Spleen (tissue), 11 donors: ENCODE results near the gene LSAMP. TPM values are rescaled to one million over a fixed set of nuclear protein-coding genes. Genes with fewer than 3 reads are reported as not detected.

Source experiments
- DNase-seq: peaks from one replicate; pipeline ENCODE4 v3.0.0-alpha.2; 2020
- H3K27ac ChIP-seq, 8 donors: fragments of 200-600 bp; sonication (generic) in 7 of 8; 1 replicate in 4 of 8; 2 replicates in 4 of 8; pipeline versions ENCODE4 v1.5.0 to v1.8.0; 2016 to 2021; ENCODE audit warnings: inconsistent platforms in 4 of 8, mild to moderate bottlenecking in 4 of 8, moderate library complexity in 1 of 8
- H3K27me3 ChIP-seq, 7 donors: fragments of 200-600 bp; sonication (generic) in 6 of 7; replicated peaks in 1 of 7; 1 replicate in 4 of 7; 2 replicates in 3 of 7; pipeline versions ENCODE4 v1.5.0 to v1.8.0; 2016 to 2021; ENCODE audit warnings: inconsistent platforms in 3 of 7, mild to moderate bottlenecking in 1 of 7
- H3K36me3 ChIP-seq, 6 donors: fragments of 200-600 bp; sonication (generic) in 5 of 6; 1 replicate in 4 of 6; 2 replicates in 2 of 6; pipeline versions ENCODE4 v1.5.0 to v1.8.0; 2016 to 2021; ENCODE audit warnings: inconsistent platforms in 2 of 6
- H3K4me1 ChIP-seq, 6 donors: fragments of 200-600 bp; sonication (generic) in 5 of 6; 1 replicate in 3 of 6; 2 replicates in 3 of 6; pipeline versions ENCODE4 v1.5.0 to v1.8.0; 2016 to 2021; ENCODE audit warnings: inconsistent platforms in 3 of 6
- H3K4me3 ChIP-seq, 8 donors: fragments of 200-600 bp; sonication (generic) in 7 of 8; 1 replicate in 4 of 8; 2 replicates in 4 of 8; pipeline versions ENCODE4 v1.5.0 to v1.8.0; 2016 to 2021; ENCODE audit warnings: inconsistent platforms in 4 of 8, mild to moderate bottlenecking in 4 of 8, moderate library complexity in 2 of 8
- H3K9me3 ChIP-seq, 8 donors: fragments of 200-600 bp; sonication (generic) in 7 of 8; 1 replicate in 4 of 8; 2 replicates in 4 of 8; pipeline versions ENCODE4 v1.5.0 to v1.8.0; 2016 to 2021; ENCODE audit warnings: inconsistent platforms in 4 of 8
- POLR2A ChIP-seq, 3 donors: fragments of 450-650 bp; IDR thresholded peaks; one replicate each; pipeline ENCODE4 v1.5.1; 2017; ENCODE audit warnings: antibody characterized with exemption in 3 of 3, mild to moderate bottlenecking in 1 of 3
- POLR2AphosphoS5 ChIP-seq, 3 donors: sonication (generic); formaldehyde crosslinking; IDR thresholded peaks; one replicate each; pipeline ENCODE4 v1.5.1; 2017; ENCODE audit warnings: antibody characterized with exemption in 3 of 3
- WGBS, 5 donors: extraction: QIAGEN DNeasy Blood & Tissue Kit in 3 of 5; methylation state at CpG; one replicate each; pipeline versions ENCODE4 v1.1.5 to v1.1.7; 2013 to 2018; 5-methylcytosine and 5-hydroxymethylcytosine counted together
- intact Hi-C: fragments of 100-400 bp; cut with DNase I; formaldehyde crosslinking; loops from one replicate; pipeline ENCODE4 v1.15.0; 2023; ENCODE audit warnings: low total_unique reads
- polyA plus RNA-seq, 3 donors: library from polyadenylated mRNA; stranded (reverse); fragments of 200-250 nt; gene quantifications; one replicate each; pipeline ENCODE4 v1.2.1, GENCODE V29; 2013
- total RNA-seq, 7 donors: library from RNA; depleted of rRNA in 3 of 7; stranded (reverse); fragments of >200 nt in 3 of 7; fragmentation: NEBNext Ultra II Directional in 4 of 7; extraction: Animal tissue kit (Norgen Biotek cat#: 25700) in 4 of 7; gene quantifications; one replicate each; pipeline versions ENCODE4 v1.1.0 to v1.2.1, GENCODE V29; 2016 to 2021
- TF ChIP-seq, protein P1 (sequence below), 11 experiments: fragments of 200-600 bp in 7 of 11; fragments of 450-650 bp in 4 of 11; sonication (generic) in 4 of 11; IDR thresholded peaks in 8 of 11; conservative IDR thresholded peaks in 3 of 11; 1 replicate in 7 of 11; 2 replicates in 4 of 11; pipeline versions ENCODE4 v1.4.0 to v1.8.0; 2016 to 2021; ENCODE audit warnings: antibody characterized with exemption in 11 of 11, inconsistent platforms in 4 of 11, mild to moderate bottlenecking in 1 of 11
- donor health status: healthy with polysubstance abuse.
- donor health status: DM: no; HTN: no; CAD: no; lungs with moderate emphysema.
- donor health status: DM: no; HTN: no; CAD: no.
- donor health status: Bipolar disorder and iron deficiency.
- donor health status: healthy.
- donor health status: DM: no; HTN: no; CAD: no.
- donor health status: DM: yes; HTN: yes; CAD: no.

The LSAMP gene
- total and polyA plus RNA-seq, 10 donors, result 0.45 to 6.8 (median 1.3) TPM

- Histone ChIP-seq H3K4me1 (no peaks in the 10 kb centered on the region), H3K4me3 (no peak overlapping the region), H3K27me3 (no peaks in the 10 kb centered on the region), H3K9me3 (peaks cover 0 to 11% (median 0%) of the 10 kb centered on the region in 8 donors), H3K27ac (no peak overlapping the region), H3K36me3 (no peaks in the 10 kb centered on the region)
- no peak for DNase-seq
- 78 to 93% (median 88%) methylated on average over 3 of the region's 3 CpGs for WGBS, 5 donors
- intact Hi-C loops, result no loop called here
- TF ChIP-seq POLR2A (IDR thresholded peaks at IDR 0.05) (no peak), POLR2AphosphoS5 (IDR thresholded peaks at IDR 0.05) (no peak)
- TF ChIP-seq, protein P1, sequence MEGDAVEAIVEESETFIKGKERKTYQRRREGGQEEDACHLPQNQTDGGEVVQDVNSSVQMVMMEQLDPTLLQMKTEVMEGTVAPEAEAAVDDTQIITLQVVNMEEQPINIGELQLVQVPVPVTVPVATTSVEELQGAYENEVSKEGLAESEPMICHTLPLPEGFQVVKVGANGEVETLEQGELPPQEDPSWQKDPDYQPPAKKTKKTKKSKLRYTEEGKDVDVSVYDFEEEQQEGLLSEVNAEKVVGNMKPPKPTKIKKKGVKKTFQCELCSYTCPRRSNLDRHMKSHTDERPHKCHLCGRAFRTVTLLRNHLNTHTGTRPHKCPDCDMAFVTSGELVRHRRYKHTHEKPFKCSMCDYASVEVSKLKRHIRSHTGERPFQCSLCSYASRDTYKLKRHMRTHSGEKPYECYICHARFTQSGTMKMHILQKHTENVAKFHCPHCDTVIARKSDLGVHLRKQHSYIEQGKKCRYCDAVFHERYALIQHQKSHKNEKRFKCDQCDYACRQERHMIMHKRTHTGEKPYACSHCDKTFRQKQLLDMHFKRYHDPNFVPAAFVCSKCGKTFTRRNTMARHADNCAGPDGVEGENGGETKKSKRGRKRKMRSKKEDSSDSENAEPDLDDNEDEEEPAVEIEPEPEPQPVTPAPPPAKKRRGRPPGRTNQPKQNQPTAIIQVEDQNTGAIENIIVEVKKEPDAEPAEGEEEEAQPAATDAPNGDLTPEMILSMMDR (IDR thresholded peaks at IDR 0.05 in 8 of 11, conservative IDR thresholded peaks at IDR 0.05 in 3 of 11), result no peak
Measured at GRCh38 chr3:116316771-116317170, 128.5 kb downstream of the LSAMP start.

- Histone ChIP-seq H3K9me3 (peaks cover 0 to 11% (median 0%) of the 10 kb centered on the region in 8 donors), H3K27ac (no peak overlapping the region), H3K27me3 (no peaks in the 10 kb centered on the region), H3K36me3 (no peaks in the 10 kb centered on the region), H3K4me1 (no peaks in the 10 kb centered on the region), H3K4me3 (no peak overlapping the region)
- WGBS, 5 donors, result 40 to 56% (median 53%) methylated on average over 3 of the region's 3 CpGs
- no peak for DNase-seq
- TF ChIP-seq POLR2AphosphoS5 (IDR thresholded peaks at IDR 0.05), result no peak
- TF ChIP-seq POLR2A (IDR thresholded peaks at IDR 0.05), result no peak
- intact Hi-C loops, result no loop called here
Measured at GRCh38 chr3:116314476-116314875, 130.8 kb downstream of the LSAMP start.

GRCh38 chr3:116306720-116307119 lies 138.6 kb downstream of the LSAMP start:
- H3K9me3 ChIP-seq, result no peaks in the 10 kb centered on the region
- H3K4me3 ChIP-seq, result no peak overlapping the region
- H3K27ac ChIP-seq, result no peak overlapping the region
- TF ChIP-seq, protein P1 (IDR thresholded peaks at IDR 0.05 in 8 of 11, conservative IDR thresholded peaks at IDR 0.05 in 3 of 11), result no peak
- TF ChIP-seq POLR2A (IDR thresholded peaks at IDR 0.05), result no peak
- no peak for TF ChIP-seq POLR2AphosphoS5 (IDR thresholded peaks at IDR 0.05)
- WGBS, 5 donors, result 69 to 84% (median 80%) methylated on average over 2 of the region's 2 CpGs
- no peak for DNase-seq
- no peaks in the 10 kb centered on the region for H3K27me3 ChIP-seq
- no peaks in the 10 kb centered on the region for H3K36me3 ChIP-seq
- intact Hi-C loops, result no loop called here
- no peaks in the 10 kb centered on the region for H3K4me1 ChIP-seq

- no peaks in the 10 kb centered on the region for H3K4me1 ChIP-seq
- H3K27ac ChIP-seq, result no peak overlapping the region
- 89 to 93% (median 92%) methylated on average over 1 of the region's 1 CpG for WGBS, 5 donors
- H3K36me3 ChIP-seq, result no peaks in the 10 kb centered on the region
- no peak for DNase-seq
- no peaks in the 10 kb centered on the region for H3K9me3 ChIP-seq
- intact Hi-C loops, result no loop called here
- TF ChIP-seq POLR2A (IDR thresholded peaks at IDR 0.05) (no peak), POLR2AphosphoS5 (IDR thresholded peaks at IDR 0.05) (no peak)
- TF ChIP-seq, protein P1 (IDR thresholded peaks at IDR 0.05 in 8 of 11, conservative IDR thresholded peaks at IDR 0.05 in 3 of 11), result no peak
- no peak overlapping the region for H3K4me3 ChIP-seq
- H3K27me3 ChIP-seq, result no peaks in the 10 kb centered on the region
Measured at GRCh38 chr3:116306149-116306548, 139.1 kb downstream of the LSAMP start.
